HCT116 (cell line): Measurements from ENCODE around the gene SAE1. TPM values are rescaled to one million over a fixed set of nuclear protein-coding genes. Genes with fewer than 3 reads are reported as not detected.

ENCODE experiments used
- ATAC-seq: fragments of 200-7000 bp; cut with Tn5 transposase; 2 replicates; pipeline ENCODE4 v1.9.1; 2020; ENCODE audit warnings: mild to moderate bottlenecking, moderate library complexity
- BruUV-seq: library from RNA; stranded (reverse); fragments of 400-500 nt; replicated peaks from 2 replicates; lab custom pipeline; 2021; lab: Mats Ljungman, UMichigan
- CTCF ChIA-PET: fragments of 300-600 bp; sonication (Branson Sonifier 250); formaldehyde crosslinking; loops from one replicate; lab custom pipeline; 2021; ENCODE audit warnings: antibody characterized with exemption; lab: Charles Lee
- POLR2A ChIA-PET: fragments of 300-600, 350-600 bp; sonication (Branson Sonifier 250); formaldehyde crosslinking; loops from one replicate; lab custom pipeline; 2021; ENCODE audit warnings: antibody characterized with exemption; lab: Charles Lee
- RAD21 ChIA-PET, 2 experiments: fragments of 300-600 bp; sonication (Branson Sonifier 250); formaldehyde crosslinking; loops; one replicate each; lab custom pipeline; 2023; ENCODE audit warnings: low total read pairs in 2 of 2; ENCODE audit not compliant: uncharacterized antibody in 2 of 2, unreplicated experiment in 2 of 2, low non-redundant PET in 1 of 2; lab: Charles Lee
- DNase-seq: peaks from one replicate; pipeline ENCODE4 v3.0.0-alpha.2; 2010; ENCODE audit warnings: low read depth, low spot score
- H2AFZ ChIP-seq: fragments of 200-600 bp; shearing (Covaris generic), sonication (generic); 2 replicates; pipeline ENCODE4 v1.6.1; 2017; ENCODE audit warnings: low read depth, mixed run types, mixed read lengths, antibody characterized with exemption, low read length; ENCODE audit not compliant: poor library complexity, severe bottlenecking
- H3K27ac ChIP-seq: 2 replicates; pipeline ENCODE4 v1.5.1; 2012; ENCODE audit warnings: low read depth, low read length
- H3K27me3 ChIP-seq: fragments of 200-600 bp; sonication (generic); 2 replicates; pipeline ENCODE4 v1.6.1; 2016; ENCODE audit warnings: mixed run types, low read length, mixed read lengths; ENCODE audit not compliant: insufficient read depth
- H3K36me3 ChIP-seq, 2 experiments: fragments of 200-500 bp in 1 of 2; fragments of 200-600 bp in 1 of 2; sonication (Bioruptor generic) in 1 of 2; sonication (generic) in 1 of 2; 2 replicates each; pipeline versions ENCODE4 v1.5.1 to v1.6.1; 2014 to 2016; ENCODE audit warnings: low read length in 2 of 2, inconsistent platforms in 1 of 2, mixed read lengths in 1 of 2, mixed run types in 1 of 2; ENCODE audit not compliant: insufficient read depth in 2 of 2, control insufficient read depth in 1 of 2
- H3K4me1 ChIP-seq, 2 experiments: fragments of 200-600 bp in 1 of 2; sonication (generic) in 1 of 2; 2 replicates each; pipeline versions ENCODE4 v1.5.1 to v1.6.1; 2012 to 2017; ENCODE audit warnings: low read length in 2 of 2, inconsistent platforms in 1 of 2, mild to moderate bottlenecking in 1 of 2, mixed read lengths in 1 of 2, mixed run types in 1 of 2, moderate library complexity in 1 of 2; ENCODE audit not compliant: insufficient read depth in 2 of 2, control insufficient read depth in 1 of 2
- H3K4me2 ChIP-seq: fragments of 200-600 bp; sonication (generic); 2 replicates; pipeline ENCODE4 v1.6.1; 2017; ENCODE audit warnings: mixed run types, low read length, mixed read lengths
- H3K4me3 ChIP-seq, 2 experiments: fragments of 200-600 bp in 1 of 2; sonication (generic) in 1 of 2; replicated peaks in 1 of 2; 2 replicates each; pipeline ENCODE4 v1.5.1; 2011 to 2016; ENCODE audit warnings: low read length in 2 of 2, control low read depth in 1 of 2, low read depth in 1 of 2, mild to moderate bottlenecking in 1 of 2, mixed read lengths in 1 of 2, mixed run types in 1 of 2
- H3K79me2 ChIP-seq: fragments of 200-600 bp; sonication (generic); 2 replicates; pipeline ENCODE4 v1.6.1; 2017; ENCODE audit warnings: mild to moderate bottlenecking, mixed run types, low read length, moderate library complexity, mixed read lengths; ENCODE audit not compliant: insufficient read depth
- H3K9ac ChIP-seq: fragments of 200-600 bp; sonication (generic); 2 replicates; pipeline ENCODE4 v1.6.1; 2016; ENCODE audit warnings: low read length, mixed read lengths
- H3K9me2 ChIP-seq: fragments of 200-600 bp; sonication (generic), shearing (Covaris generic); 2 replicates; pipeline ENCODE4 v1.6.1; 2017; ENCODE audit warnings: mixed run types, mild to moderate bottlenecking, moderate library complexity; ENCODE audit not compliant: insufficient read depth
- H3K9me3 ChIP-seq, 2 experiments: fragments of 200-500 bp in 1 of 2; fragments of 200-600 bp in 1 of 2; sonication (Bioruptor generic) in 1 of 2; sonication (generic) in 1 of 2; 2 replicates each; pipeline ENCODE4 v1.6.1; 2014 to 2017; ENCODE audit warnings: low read length in 2 of 2, mixed read lengths in 2 of 2, inconsistent platforms in 1 of 2, low read depth in 1 of 2, mild to moderate bottlenecking in 1 of 2, mixed run types in 1 of 2, moderate library complexity in 1 of 2; ENCODE audit not compliant: control insufficient read depth in 1 of 2, insufficient read depth in 1 of 2
- H4K20me1 ChIP-seq: fragments of 200-600 bp; sonication (generic), shearing (Covaris generic); 2 replicates; pipeline ENCODE4 v1.6.1; 2017; ENCODE audit warnings: mixed run types, mild to moderate bottlenecking, moderate library complexity; ENCODE audit not compliant: insufficient read depth
- ATF3 ChIP-seq: IDR thresholded peaks from 2 replicates; pipeline ENCODE4 v1.6.1; 2012
- CBX3 ChIP-seq: IDR thresholded peaks from 2 replicates; pipeline ENCODE4 v1.6.1; 2012; ENCODE audit warnings: low read depth
- CEBPB ChIP-seq: IDR thresholded peaks from 2 replicates; pipeline ENCODE4 v1.6.1; 2012; ENCODE audit warnings: low read depth
- CTCF ChIP-seq, 3 experiments: fragments of 200-600 bp in 1 of 3; sonication (generic) in 1 of 3; IDR thresholded peaks in 2 of 3; conservative IDR thresholded peaks in 1 of 3; 2 replicates each; pipeline ENCODE4 v1.5.1; 2012 to 2017; ENCODE audit warnings: low read depth in 2 of 3, low read length in 2 of 3, antibody characterized with exemption in 1 of 3, borderline replicate concordance in 1 of 3, control low read depth in 1 of 3, mild to moderate bottlenecking in 1 of 3, mixed read lengths in 1 of 3, mixed run types in 1 of 3, moderate library complexity in 1 of 3; ENCODE audit not compliant: insufficient read depth in 1 of 3
- EGR1 ChIP-seq: IDR thresholded peaks from 2 replicates; pipeline ENCODE4 v1.6.1; 2012; ENCODE audit warnings: low read depth
- EZH2phosphoT487 ChIP-seq: fragments of 200-600 bp; IDR thresholded peaks from 2 replicates; pipeline ENCODE4 v1.6.1; 2018; ENCODE audit warnings: antibody characterized with exemption, borderline replicate concordance
- JUND ChIP-seq: IDR thresholded peaks from 2 replicates; pipeline ENCODE4 v1.6.1; 2012
- MAX ChIP-seq: IDR thresholded peaks from 2 replicates; pipeline ENCODE4 v1.6.1; 2012
- POLR2A ChIP-seq: IDR thresholded peaks from 2 replicates; pipeline ENCODE4 v1.7.0; 2011; ENCODE audit warnings: borderline replicate concordance; ENCODE audit not compliant: insufficient read depth, insufficient read length; ENCODE audit errors: extremely low read depth
- POLR2AphosphoS5 ChIP-seq: IDR thresholded peaks from 2 replicates; pipeline ENCODE4 v1.6.1; 2011; ENCODE audit warnings: mild to moderate bottlenecking, low read depth, low read length, moderate library complexity
- RAD21 ChIP-seq: IDR thresholded peaks from 2 replicates; pipeline ENCODE4 v1.6.1; 2012; ENCODE audit warnings: low read depth, mild to moderate bottlenecking
- SIN3A ChIP-seq: IDR thresholded peaks from 2 replicates; pipeline ENCODE4 v1.6.1; 2012; ENCODE audit warnings: low read depth
- SRF ChIP-seq: IDR thresholded peaks from 2 replicates; pipeline ENCODE4 v1.6.1; 2012; ENCODE audit warnings: low read depth
- ZBTB33 ChIP-seq: IDR thresholded peaks from 2 replicates; pipeline ENCODE4 v1.6.1; 2011; ENCODE audit warnings: mild to moderate bottlenecking, low read length, moderate library complexity; ENCODE audit not compliant: insufficient replicate concordance; ENCODE audit errors: extremely low read depth
- intact Hi-C: fragments of 100-400 bp; cut with micrococcal nuclease; formaldehyde crosslinking; loops from 2 replicates; pipeline ENCODE4 v1.10.0; 2022
- total RNA-seq: library from RNA; stranded (reverse); gene quantifications from one replicate; pipeline ENCODE4 v1.2.1, GENCODE V29; 2021; ENCODE audit not compliant: unreplicated experiment

The SAE1 gene
- total RNA-seq, 1 experiment from 2014 or later = 213 TPM

- RAD21 ChIA-PET = no interaction called here
- Histone ChIP-seq H3K79me2 (peaks cover 97% of the 10 kb centered on the region), H3K4me2 (no peak overlapping the region), H3K4me3 (no peak overlapping the region), H3K9me2 (no peaks in the 10 kb centered on the region), H3K27me3 (no peaks in the 10 kb centered on the region), H3K9me3 (no peaks in the 10 kb centered on the region), H3K27ac (no peak overlapping the region), H2AFZ (no peak overlapping the region), H3K4me1 (peaks cover 13 to 20% of the 10 kb centered on the region in 2 experiments; a peak in 3 of 4 replicates), H3K9ac (no peak overlapping the region), H4K20me1 (peaks cover 13% of the 10 kb centered on the region; the same call in 1 of the 2 replicates), H3K36me3 (peaks cover 31 to 41% of the 10 kb centered on the region in 2 experiments)
- ATAC-seq (no peak), DNase-seq (no peak)
- TF ChIP-seq POLR2AphosphoS5 (no peak), RAD21 (no peak), CEBPB (no peak), MAX (no peak), POLR2A (no peak)
- CTCF ChIA-PET = interaction anchor here (1.0 kb wide), 1 partner anchor 19 kb away, joined by 5 read pairs; no protein-coding TSS in a partner anchor
- intact Hi-C loops = no loop called here
- no TSS peak for BruUV-seq
- POLR2A ChIA-PET = no interaction called here
These were observed 12.1 kb downstream of the SAE1 start for GRCh38 chr19:47142779-47143178.

- no peak for ATAC-seq
- RAD21 ChIA-PET = no interaction called here
- no peak overlapping the region; the same call in 1 of the 2 replicates for H3K27ac ChIP-seq
- TF ChIP-seq CBX3 (no peak), RAD21 (no peak), POLR2A (no peak), EZH2phosphoT487 (no peak), SIN3A (no peak), EGR1 (no peak), SRF (no peak), POLR2AphosphoS5 (no peak), JUND (no peak), MAX (no peak), ZBTB33 (no peak), ATF3 (no peak), CTCF (IDR thresholded peaks at IDR 0.05 in 2 of 3, conservative IDR thresholded peaks at IDR 0.05 in 1 of 3; ENCODE audit: borderline replicate concordance in 1 of 3, insufficient read depth in 1 of 3, low read depth in 2 of 3, low read length in 2 of 3) (no peak)
These were observed 12.9 kb downstream of the SAE1 start for GRCh38 chr19:47143322-47144073.

More at GRCh38 chr19:47143322-47144073, 12.9 kb downstream of the SAE1 start:
- intact Hi-C loops = no loop called here
- POLR2A ChIA-PET = interaction anchor here (0.8 kb wide), 1 partner anchor 11 kb away, joined by 3 read pairs; no protein-coding TSS in a partner anchor
- H2AFZ ChIP-seq = no peak overlapping the region
- no peak overlapping the region for H3K4me2 ChIP-seq
- peaks cover 9% of the 10 kb centered on the region; the same call in 1 of the 2 replicates for H4K20me1 ChIP-seq
- no peaks in the 10 kb centered on the region for H3K9me3 ChIP-seq
- no peaks in the 10 kb centered on the region for H3K27me3 ChIP-seq
- no peak for DNase-seq
- no peaks in the 10 kb centered on the region for H3K9me2 ChIP-seq
- H3K79me2 ChIP-seq = peaks cover 97% of the 10 kb centered on the region
- CTCF ChIA-PET = interaction anchor here (1.0 kb wide), 1 partner anchor 20 kb away, joined by 5 read pairs; no protein-coding TSS in a partner anchor
- no TSS peak for BruUV-seq
- peaks cover 13 to 19% of the 10 kb centered on the region in 2 experiments; a peak in 3 of 4 replicates for H3K4me1 ChIP-seq
- H3K9ac ChIP-seq = no peak overlapping the region
- peaks cover 37 to 48% of the 10 kb centered on the region in 2 experiments for H3K36me3 ChIP-seq
- H3K4me3 ChIP-seq = no peak overlapping the region
